K562 (cell line): ENCODE measurements around the gene UQCR11. TPM values are rescaled to one million over a fixed set of nuclear protein-coding genes. Genes with fewer than 3 reads are reported as not detected.

Source experiments
- BDP1 ChIP-seq: IDR thresholded peaks from 3 replicates; pipeline ENCODE4 v1.6.1; 2011; ENCODE audit not compliant: insufficient read length, insufficient read depth
- CAMTA2 ChIP-seq: fragments of 250-450 bp; sonication (Bioruptor Pico); conservative IDR thresholded peaks from 2 replicates; pipeline ENCODE4 v1.5.1; 2022
- CEBPB ChIP-seq: fragments of 450-650 bp; IDR thresholded peaks from 2 replicates; pipeline ENCODE4 v1.6.1; 2016; ENCODE audit warnings: missing genetic modification characterization, missing compliant biosample characterization
- E4F1 ChIP-seq: fragments of 250-450 bp; sonication (Bioruptor Pico); IDR thresholded peaks from 2 replicates; pipeline ENCODE4 v1.5.0; 2021; ENCODE audit warnings: mild to moderate bottlenecking, borderline replicate concordance
- EGR1 ChIP-seq: fragments of 450-650 bp; conservative IDR thresholded peaks from 2 replicates; pipeline ENCODE4 v1.6.1; 2017; ENCODE audit warnings: mild to moderate bottlenecking
- HDAC1 ChIP-seq, 2 experiments: fragments of 450-650 bp; IDR thresholded peaks; 2 replicates each; pipeline ENCODE4 v1.6.1; 2016 to 2017; ENCODE audit warnings: inconsistent platforms in 1 of 2, mild to moderate bottlenecking in 1 of 2, moderate library complexity in 1 of 2
- HMG20B ChIP-seq: fragments of 250-450 bp; sonication (Bioruptor Pico); IDR thresholded peaks from 2 replicates; pipeline ENCODE4 v1.5.0; 2021; ENCODE audit warnings: mild to moderate bottlenecking
- MYNN ChIP-seq, 2 experiments: sonication (generic); formaldehyde crosslinking in 1 of 2; IDR thresholded peaks; 2 replicates each; pipeline versions ENCODE4 v1.5.0 to v1.6.1; 2016 to 2020; ENCODE audit warnings: antibody characterized with exemption in 1 of 2, missing genetic modification reagents in 1 of 2
- THRA ChIP-seq: fragments of 450-650 bp; IDR thresholded peaks from 2 replicates; pipeline ENCODE4 v1.6.1; 2017; ENCODE audit warnings: mild to moderate bottlenecking, moderate library complexity
- ZBTB40 ChIP-seq, 2 experiments: fragments of 450-650 bp in 1 of 2; sonication (generic) in 1 of 2; formaldehyde crosslinking in 1 of 2; IDR thresholded peaks; 2 replicates each; pipeline versions ENCODE4 v1.7.1 to v1.9.0; 2016 to 2022; ENCODE audit warnings: inconsistent platforms in 1 of 2, mild to moderate bottlenecking in 1 of 2, missing genetic modification reagents in 1 of 2
- ZFPM2 ChIP-seq: fragments of 250-450 bp; sonication (Bioruptor Pico); IDR thresholded peaks from 2 replicates; pipeline ENCODE4 v1.5.1; 2022; ENCODE audit warnings: mild to moderate bottlenecking
- ZNF41 ChIP-seq: fragments of 250-450 bp; sonication (Bioruptor Pico); conservative IDR thresholded peaks from 2 replicates; pipeline ENCODE4 v1.4.0; 2020; ENCODE audit warnings: mild to moderate bottlenecking
- ZNF717 ChIP-seq: fragments of 250-450 bp; sonication (Bioruptor Pico); IDR thresholded peaks from 2 replicates; pipeline ENCODE4 v1.5.0; 2021
- polyA plus RNA-seq, 8 experiments: library from polyadenylated mRNA; depleted of rRNA in 4 of 8; stranded (reverse) in 5 of 8; unstranded in 3 of 8; fragments of >200 nt; fragmentation: Nextera tagmentation in 2 of 8; fragmentation: Illumina TruSeq in 1 of 8; extraction: Ambion mirVana in 2 of 8; extraction: Trizol in 1 of 8; gene quantifications; 2 replicates each; pipeline versions ENCODE4 v1.2.1 to v1.2.3, GENCODE V29; 2011 to 2014; ENCODE audit warnings: inconsistent platforms in 1 of 8, missing spikeins in 1 of 8
- total RNA-seq, 7 experiments: library from RNA; depleted of rRNA in 6 of 7; stranded (reverse); fragments of >200 nt in 6 of 7; fragmentation: Illumina TruSeq in 2 of 7; extraction: Trizol in 2 of 7; gene quantifications; 2 replicates each; pipeline versions ENCODE4 v1.2.1 to v1.2.3, GENCODE V29; 2011 to 2021; ENCODE audit warnings: low replicate concordance in 1 of 7

Gene UQCR11
- total and polyA plus RNA-seq, 9 of the 15 experiments (the other 6 are each of a cell fraction or from before 2014, with no cell fraction given): 57.6 to 394 (median 259) TPM

- TF ChIP-seq ZBTB40 (IDR thresholded peaks at IDR 0.05): peak; percentile 88
- TF ChIP-seq ZBTB40 (CRISPR knock-in tag; IDR thresholded peaks at IDR 0.05): no peak
- TF ChIP-seq CAMTA2 (CRISPR knock-in tag): no peak
- TF ChIP-seq MYNN (IDR thresholded peaks at IDR 0.05): no peak; the same call in 1 of the 2 replicates
- no peak for TF ChIP-seq MYNN (CRISPR knock-in tag; IDR thresholded peaks at IDR 0.05)
- TF ChIP-seq EGR1: peak; percentile 57
- TF ChIP-seq HDAC1 (IDR thresholded peaks at IDR 0.05): peak in 1 of 2 experiments; percentile 80; a peak in 2 of 4 replicates
- TF ChIP-seq ZFPM2 (CRISPR knock-in tag): no peak
- TF ChIP-seq ZNF717 (CRISPR knock-in tag): no peak
- TF ChIP-seq CEBPB: no peak
- TF ChIP-seq THRA: no peak
- no peak for TF ChIP-seq HMG20B (CRISPR knock-in tag)
- TF ChIP-seq ZNF41 (CRISPR knock-in tag): no peak
- TF ChIP-seq BDP1: no peak
- TF ChIP-seq E4F1 (CRISPR knock-in tag): no peak
Observed at GRCh38 chr19:1605236-1606137, at the start of gene UQCR11 (continued).
